Measurements from ENCODE around the gene AP4S1. TPM values are rescaled to one million over a fixed set of nuclear protein-coding genes. Genes with fewer than 3 reads are reported as not detected.

AP4S1 gene
- total RNA-seq, 1 donor from 2014 or later = 6.3 TPM

DNA sequence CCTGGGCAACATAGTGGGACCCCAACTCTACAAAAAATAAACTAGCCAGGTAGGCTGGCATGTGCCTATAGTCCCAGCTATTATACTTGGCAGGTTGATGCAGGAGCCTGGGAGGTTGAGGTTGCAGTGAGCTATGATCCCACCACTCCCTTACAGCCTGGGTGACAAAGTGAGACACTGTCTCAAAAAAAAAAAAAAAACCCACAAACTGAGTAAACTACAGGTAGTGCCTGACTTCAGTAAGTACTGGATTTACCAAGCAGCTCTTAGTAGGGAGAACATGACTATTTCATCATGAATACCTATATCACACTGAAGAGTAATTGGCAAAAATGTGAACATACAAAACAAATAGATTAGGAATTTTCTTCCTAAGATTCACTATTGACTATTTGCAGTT is 32.4 kb upstream of the AP4S1 start:
- Mint-ChIP-seq H3K4me1 (ENCODE audit: unreplicated experiment) (peaks cover 33% of the 10 kb centered on the region), H3K27me3 (ENCODE audit: unreplicated experiment) (no peaks in the 10 kb centered on the region), H3K4me3 (ENCODE audit: unreplicated experiment) (no peak overlapping the region), H3K36me3 (ENCODE audit: unreplicated experiment) (peaks cover 7% of the 10 kb centered on the region), H3K27ac (ENCODE audit: unreplicated experiment) (no peak overlapping the region), H3K9me3 (ENCODE audit: unreplicated experiment) (peaks cover 6% of the 10 kb centered on the region)
- TF ChIP-seq CTCF (IDR thresholded peaks at IDR 0.05) = no peak
- no peak for DNase-seq (ENCODE audit: extremely low spot score, unreplicated experiment)

DNA sequence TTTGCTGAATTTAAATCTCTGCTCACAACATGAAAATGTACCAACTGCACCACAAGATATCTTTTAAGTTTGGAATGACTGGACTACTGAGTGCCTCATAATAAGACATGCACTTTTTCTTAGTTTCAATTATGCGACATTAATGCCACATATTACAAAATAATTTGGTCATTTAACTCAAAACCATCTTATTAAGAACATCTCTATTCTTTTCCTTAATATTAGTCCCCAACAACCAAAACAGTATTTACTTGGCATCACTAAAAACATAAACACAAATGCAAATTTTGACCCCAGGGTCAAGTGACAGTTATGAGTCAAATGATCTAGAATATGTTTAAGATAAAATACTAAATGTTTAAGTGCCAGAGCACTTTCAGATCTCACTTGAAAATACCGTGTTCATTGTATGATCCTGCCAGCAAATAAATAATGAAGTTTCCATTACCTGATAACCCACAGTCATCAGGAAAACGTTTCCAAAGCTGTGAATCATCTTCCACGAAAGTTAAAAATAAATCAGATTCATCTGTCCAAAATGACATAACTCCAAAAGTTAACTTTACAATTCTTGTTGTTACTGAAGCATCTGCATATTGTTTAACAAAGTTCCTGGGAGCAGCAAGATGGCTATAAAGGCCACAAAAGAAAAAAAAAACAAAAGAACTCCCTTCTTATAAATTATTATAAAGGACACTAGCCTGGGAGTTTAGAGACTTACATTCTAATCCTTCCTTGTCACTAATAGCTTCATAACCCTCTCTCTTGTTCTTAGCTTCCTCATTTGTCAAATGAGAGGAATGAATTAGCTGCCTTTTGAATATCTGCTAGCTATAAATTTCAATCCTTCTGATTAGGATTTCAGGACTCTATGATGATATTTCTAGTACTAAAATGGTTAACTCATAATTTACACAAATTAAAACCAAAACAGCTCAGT is 30.5 kb upstream of the AP4S1 start:
- Mint-ChIP-seq H3K27ac (ENCODE audit: unreplicated experiment) (peak overlapping the region; percentile 58), H3K9me3 (ENCODE audit: unreplicated experiment) (peaks cover 20% of the 10 kb centered on the region), H3K4me1 (ENCODE audit: unreplicated experiment) (peaks cover 24% of the 10 kb centered on the region), H3K27me3 (ENCODE audit: unreplicated experiment) (no peaks in the 10 kb centered on the region), H3K36me3 (ENCODE audit: unreplicated experiment) (peaks cover 22% of the 10 kb centered on the region), H3K4me3 (ENCODE audit: unreplicated experiment) (no peak overlapping the region)
- TF ChIP-seq CTCF (IDR thresholded peaks at IDR 0.05) = no peak
- DNase-seq (ENCODE audit: extremely low spot score, unreplicated experiment) = no peak

DNA sequence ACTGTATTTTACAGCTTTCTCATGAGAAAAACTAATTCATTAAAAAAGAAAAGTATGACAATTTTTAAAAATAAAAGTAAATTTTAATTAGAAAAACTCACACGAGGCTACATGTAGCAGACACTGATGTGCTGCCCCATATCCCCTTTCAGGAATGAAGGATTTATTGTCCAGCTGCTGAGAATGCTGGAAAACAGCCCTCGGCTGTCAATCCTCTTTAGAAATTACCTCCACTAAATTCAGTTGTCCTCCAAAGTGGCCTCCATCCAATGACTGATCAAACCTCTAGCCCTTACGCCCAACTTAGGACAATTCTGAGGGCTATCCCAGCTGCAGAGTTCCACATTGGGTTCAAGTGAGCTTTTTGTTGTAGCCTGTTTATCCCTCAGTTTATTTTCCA is 29.8 kb upstream of the AP4S1 start:
- TF ChIP-seq CTCF (IDR thresholded peaks at IDR 0.05) = no peak
- H3K4me1 Mint-ChIP-seq (ENCODE audit: unreplicated experiment) = peaks cover 30% of the 10 kb centered on the region
- peaks cover 21% of the 10 kb centered on the region for H3K9me3 Mint-ChIP-seq (ENCODE audit: unreplicated experiment)
- no peak overlapping the region for H3K4me3 Mint-ChIP-seq (ENCODE audit: unreplicated experiment)
- H3K27me3 Mint-ChIP-seq (ENCODE audit: unreplicated experiment) = no peaks in the 10 kb centered on the region
- H3K27ac Mint-ChIP-seq (ENCODE audit: unreplicated experiment) = peak overlapping the region; percentile 19
- peaks cover 23% of the 10 kb centered on the region for H3K36me3 Mint-ChIP-seq (ENCODE audit: unreplicated experiment)
- DNase-seq (ENCODE audit: extremely low spot score, unreplicated experiment) = no peak

GRCh38 chr14:30996892-30997659 is 28.4 kb upstream of the AP4S1 start:
- H3K4me3 Mint-ChIP-seq (ENCODE audit: unreplicated experiment) = no peak overlapping the region
- H3K27ac Mint-ChIP-seq (ENCODE audit: unreplicated experiment) = peak overlapping the region; percentile 24
- TF ChIP-seq CTCF (IDR thresholded peaks at IDR 0.05) = no peak

More at GRCh38 chr14:30996892-30997659, 28.4 kb upstream of the AP4S1 start:
- Mint-ChIP-seq H3K36me3 (ENCODE audit: unreplicated experiment) (peaks cover 31% of the 10 kb centered on the region), H3K27me3 (ENCODE audit: unreplicated experiment) (no peaks in the 10 kb centered on the region), H3K9me3 (ENCODE audit: unreplicated experiment) (peaks cover 21% of the 10 kb centered on the region), H3K4me1 (ENCODE audit: unreplicated experiment) (peaks cover 32% of the 10 kb centered on the region)
- DNase-seq (ENCODE audit: extremely low spot score, unreplicated experiment) = no peak
